A549 treated with CpdA at 1 μM for 4 hours (cell line): Measurements from ENCODE around the gene ZNF519. TPM values are rescaled to one million over a fixed set of nuclear protein-coding genes. Genes with fewer than 3 reads are reported as not detected.

ENCODE experiments used
- total RNA-seq: library from RNA; stranded (reverse); fragments of 200-300 nt; extraction: Qiagen RNA extraction; gene quantifications from 5 replicates; pipeline ENCODE4 v1.2.3, GENCODE V29; 2022; ENCODE audit warnings: low read depth

Gene ZNF519
- total RNA-seq = 1.7 to 2.3 TPM (median 1.9 TPM) in 5 replicates

GRCh38 chr18:14132271-14132700 is at the start of gene ZNF519:
Gene ZNF519 (minus strand): TSS chr18:14132435. CDS start chr18:14132277, 158 bp downstream.

Other genes with a start within 250 kb of the ZNF519 start
- gene MC2R, start 216.9 kb downstream of the ZNF519 start, total RNA-seq = not detected in 5 replicates